HG03095 (cell line): Measurements from ENCODE around the gene CMTM1.
A peak's percentile ranks its signal among the peaks of the same experiment; 100 is the strongest.
"Not testable (repeated sequence)": the region's sequence is repeated elsewhere in the genome, so short reads cannot be mapped to it uniquely, and the experiment has no call there.

Experiments
- ATAC-seq: cut with Tn5 transposase; IDR thresholded peaks from one replicate; pipeline ENCODE4 v1.9.1; 2021; ENCODE audit warnings: moderate library complexity; ENCODE audit not compliant: unreplicated experiment

Gene CMTM1

DNA sequence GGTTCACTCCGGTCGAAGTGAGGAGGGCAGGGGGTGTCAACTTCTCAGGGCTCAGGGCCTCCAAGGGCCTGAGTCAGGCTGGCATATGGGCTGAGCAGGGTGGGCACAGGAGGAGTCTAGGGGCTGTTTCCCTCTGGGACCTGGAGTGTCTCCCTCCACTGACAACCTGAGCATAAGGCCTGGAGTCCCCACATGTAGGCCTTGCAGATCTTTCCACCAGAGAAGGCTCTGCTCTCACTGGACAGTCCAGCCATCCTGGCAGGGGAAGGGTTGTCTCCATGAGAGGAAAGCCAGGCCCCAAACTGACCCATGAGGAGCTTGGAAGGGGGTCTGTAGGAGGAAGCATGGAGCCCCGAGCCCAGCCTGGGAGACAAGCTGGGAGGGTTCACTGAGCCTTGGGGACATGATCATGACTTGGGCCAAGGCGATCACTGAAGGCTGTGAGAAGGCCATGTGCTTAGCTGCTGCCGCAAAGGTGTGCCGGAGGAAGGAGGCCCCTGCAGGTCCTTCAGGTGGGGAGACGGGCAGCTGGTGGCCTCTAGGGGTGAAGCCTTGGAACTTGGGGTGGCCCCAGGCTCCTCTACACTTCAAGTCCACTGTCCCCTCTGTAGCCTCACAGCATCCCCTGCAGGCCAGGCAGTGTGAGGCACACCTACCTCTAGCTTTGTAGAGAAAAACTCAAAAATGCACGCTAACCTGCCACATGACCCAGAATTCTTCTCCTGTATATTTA, 22.9 kb downstream of the CMTM1 start:
- peak; percentile 77 for ATAC-seq

DNA sequence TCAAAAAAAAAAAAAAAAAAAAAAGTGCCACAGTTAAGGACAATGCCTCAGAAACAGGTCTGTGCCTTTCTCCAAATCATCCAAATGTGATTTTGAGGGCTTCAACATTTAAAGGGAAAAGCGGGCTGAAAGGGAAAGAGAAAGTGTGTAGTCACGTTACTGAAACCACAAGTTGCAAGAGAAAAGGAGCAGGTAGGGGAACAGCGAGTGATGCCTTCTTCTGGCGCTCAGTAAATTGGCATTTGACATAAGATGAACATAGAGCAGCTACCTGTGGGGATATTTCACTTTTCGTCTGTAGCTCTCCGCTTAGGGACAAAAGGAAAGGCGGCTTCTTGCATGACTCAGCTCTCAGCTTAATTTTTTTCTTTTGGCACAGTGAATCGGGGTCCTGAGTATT, 24.1 kb downstream of the CMTM1 start:
- peak; percentile 47 for ATAC-seq

GRCh38 chr16:66591018-66591417, 24.8 kb downstream of the CMTM1 start:
- no peak for ATAC-seq

DNA sequence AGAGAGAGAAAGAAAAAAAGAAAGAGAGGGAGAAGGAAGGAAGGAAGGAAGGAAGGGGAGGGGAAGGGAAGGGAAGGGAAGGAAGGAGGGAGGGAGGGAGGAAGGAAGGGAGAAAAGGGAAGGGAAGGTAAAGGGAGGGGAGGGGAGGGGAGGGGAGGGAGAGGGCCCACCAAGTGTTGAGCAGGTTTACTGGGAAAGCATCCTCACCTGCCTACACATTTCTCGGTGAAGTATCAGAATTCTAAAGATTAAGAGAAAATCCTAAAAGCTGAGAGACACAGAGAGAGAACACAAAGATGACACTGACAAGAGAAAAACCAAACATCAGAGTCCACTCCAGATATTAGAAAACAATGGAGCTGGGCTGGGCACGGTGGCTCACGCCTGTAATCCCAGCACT, 26.0 kb downstream of the CMTM1 start:
- ATAC-seq: no peak

DNA sequence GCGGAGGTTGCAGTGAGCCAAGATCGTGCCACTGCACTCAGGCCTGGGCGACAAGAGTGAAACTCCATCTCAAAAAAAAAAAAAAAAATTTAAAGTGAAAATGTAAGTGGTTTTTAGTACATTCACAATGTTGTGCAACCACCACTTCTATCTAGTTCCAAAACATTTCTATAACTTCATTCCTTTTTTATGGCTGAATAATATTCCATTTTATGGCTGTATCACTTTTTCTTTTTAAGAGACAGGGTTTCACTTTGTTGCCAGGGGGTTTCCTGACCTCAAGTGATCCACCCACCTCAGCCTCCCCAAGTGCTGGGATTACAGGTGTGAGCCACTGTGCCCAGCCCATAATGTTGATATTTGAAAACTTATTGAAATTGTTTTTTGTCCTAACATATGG, 26.6 kb downstream of the CMTM1 start:
- ATAC-seq: no peak

DNA sequence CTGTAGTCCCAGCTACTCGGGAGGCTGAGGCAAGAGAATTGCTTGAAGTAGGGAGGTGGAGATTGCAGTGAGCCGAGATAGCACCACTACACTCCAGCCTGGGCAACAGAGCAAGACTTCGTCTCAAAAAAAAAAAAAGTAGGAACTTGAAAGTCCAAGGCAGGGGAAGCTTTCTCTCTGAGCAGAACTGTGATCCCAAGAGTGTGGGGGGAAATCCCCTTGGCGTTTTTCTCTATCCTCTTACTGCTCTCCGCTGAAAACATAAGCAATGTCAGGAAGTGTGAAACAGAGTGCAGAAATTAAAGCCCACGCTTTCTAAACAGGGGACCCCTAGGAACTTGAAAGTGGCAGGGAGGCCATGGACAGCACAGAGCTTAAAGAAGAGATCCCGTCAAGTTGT, 28.5 kb downstream of the CMTM1 start:
- ATAC-seq: no peak

- not testable (repeated sequence) for ATAC-seq
Measured at GRCh38 chr16:66596559-66596958, 30.3 kb downstream of the CMTM1 start.

DNA sequence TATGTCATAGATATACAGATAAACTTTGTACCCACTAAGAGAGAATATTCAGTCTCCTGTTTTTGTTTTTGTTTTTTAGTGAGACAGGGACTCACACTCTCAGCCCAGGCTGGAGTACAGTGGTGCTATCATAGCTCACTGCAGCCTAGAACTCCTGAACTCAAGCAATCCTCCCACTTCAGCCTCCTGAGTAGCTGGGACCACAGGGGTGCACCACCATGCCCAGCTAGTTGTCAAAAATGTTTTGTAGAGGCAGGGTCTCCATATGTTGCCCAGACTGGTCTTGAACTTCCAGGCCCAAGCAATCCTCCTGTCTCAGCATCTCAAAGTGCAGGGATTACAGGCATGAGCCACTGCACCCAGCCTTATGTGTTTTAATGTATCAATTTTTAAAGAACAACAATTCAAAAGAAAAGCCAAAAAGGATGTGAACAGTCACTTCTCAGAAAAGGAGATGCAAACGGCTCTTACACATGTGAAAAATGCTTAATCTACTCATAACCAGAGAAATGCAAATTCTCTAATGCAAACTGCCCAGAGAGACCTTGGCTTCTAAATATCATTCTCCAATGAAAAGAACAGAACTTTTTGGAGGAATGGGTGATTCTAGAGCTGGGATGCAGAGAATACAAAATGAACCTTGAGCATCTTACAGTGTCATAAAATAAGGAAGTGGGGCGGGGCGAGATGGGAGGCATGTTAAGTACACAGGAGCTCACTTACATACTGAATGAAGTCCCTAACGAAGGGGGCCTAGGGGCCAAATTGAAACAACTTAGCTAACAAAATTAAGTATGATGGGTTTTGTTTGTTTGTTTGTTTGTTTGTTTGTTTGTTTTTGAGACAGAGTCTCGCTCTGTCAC, 31.0 kb downstream of the CMTM1 start:
- ATAC-seq: peak; percentile 48

DNA sequence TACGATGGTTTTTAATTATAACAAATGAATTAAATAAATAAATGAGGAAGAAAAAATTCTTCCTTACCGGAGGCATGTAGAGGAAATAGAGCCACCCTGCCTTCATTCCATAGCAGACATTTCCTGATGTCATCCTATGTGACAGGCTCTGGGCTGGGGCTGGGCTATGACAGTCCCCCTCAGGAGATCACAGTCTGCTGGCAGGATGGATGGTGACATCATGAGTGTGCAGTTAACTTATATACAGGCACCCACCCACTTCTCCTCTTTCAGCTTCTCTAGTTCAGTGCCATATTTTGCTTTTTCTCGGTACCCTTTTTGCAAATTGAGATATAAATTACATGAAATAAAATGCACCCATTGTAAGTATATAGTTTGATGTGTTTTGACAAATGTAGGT, 31.9 kb downstream of the CMTM1 start:
- ATAC-seq: no peak

DNA sequence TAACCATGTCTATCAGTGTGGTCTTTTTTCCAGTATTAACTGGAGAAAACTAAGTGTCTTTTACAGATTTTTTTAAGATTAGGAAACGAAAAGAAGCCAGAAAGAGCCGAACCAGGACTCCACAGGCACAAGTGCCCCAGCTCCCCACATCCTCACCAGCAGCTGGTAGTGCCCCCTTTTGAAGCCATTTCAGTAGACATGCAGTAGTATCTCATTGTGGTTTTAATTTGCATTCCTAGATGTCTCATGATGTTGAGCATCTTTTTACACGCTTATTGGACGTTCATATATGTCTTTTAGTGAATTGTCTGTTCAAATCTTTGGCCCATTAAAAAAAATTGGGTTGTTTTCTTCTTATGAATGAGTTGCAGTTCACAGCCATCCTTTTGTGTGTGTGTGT, 33.5 kb downstream of the CMTM1 start:
- ATAC-seq: no peak

GRCh38 chr16:66600477-66600876, 34.2 kb downstream of the CMTM1 start:
- ATAC-seq: no peak

GRCh38 chr16:66601471-66601870, 35.2 kb downstream of the CMTM1 start:
- no peak for ATAC-seq

GRCh38 chr16:66603537-66604375, 37.5 kb downstream of the CMTM1 start:
- no peak for ATAC-seq

DNA sequence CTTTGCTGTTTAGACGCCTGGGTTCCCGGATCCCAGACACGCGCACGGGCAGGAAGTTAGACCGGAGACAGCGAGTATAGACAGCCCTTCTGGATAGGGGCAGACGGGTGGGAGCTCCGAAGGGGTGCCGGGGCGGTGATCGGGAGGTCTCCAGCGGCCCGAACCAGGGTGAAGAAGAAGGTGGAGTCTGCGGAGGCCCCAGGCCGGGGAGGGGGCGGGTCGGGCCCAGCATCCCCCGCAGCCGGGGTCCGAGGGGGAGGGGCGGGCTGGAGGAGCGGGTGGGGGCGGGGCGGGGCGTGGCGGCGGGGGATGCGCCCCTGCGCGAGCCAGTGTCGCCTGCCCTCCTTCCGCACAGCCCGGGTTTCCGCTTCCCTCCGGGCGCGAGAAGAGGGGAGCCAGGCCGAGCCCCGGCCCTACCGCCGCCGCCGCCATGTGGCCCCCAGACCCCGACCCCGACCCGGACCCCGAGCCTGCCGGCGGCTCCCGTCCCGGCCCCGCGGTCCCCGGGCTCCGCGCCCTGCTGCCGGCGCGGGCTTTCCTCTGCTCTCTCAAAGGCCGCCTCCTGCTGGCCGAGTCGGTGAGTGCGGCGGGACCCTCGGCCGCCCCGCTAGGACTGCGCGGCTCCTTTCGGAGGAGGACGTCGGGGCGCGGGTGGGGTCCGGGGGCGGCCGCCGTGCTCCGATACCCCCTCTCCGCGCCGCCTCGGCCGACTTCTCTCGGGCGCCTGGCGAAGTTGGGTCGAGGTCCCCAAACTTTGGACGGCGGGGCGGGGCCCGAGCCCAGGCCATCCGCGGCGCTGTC, 38.3 kb downstream of the CMTM1 start, which contains the start of gene CMTM3:
CMTM3 (plus strand) TSS at position 329 of the 801 bp plus-strand sequence; CDS start at position 431, 102 bp downstream.
- peak; percentile 57 for ATAC-seq

DNA sequence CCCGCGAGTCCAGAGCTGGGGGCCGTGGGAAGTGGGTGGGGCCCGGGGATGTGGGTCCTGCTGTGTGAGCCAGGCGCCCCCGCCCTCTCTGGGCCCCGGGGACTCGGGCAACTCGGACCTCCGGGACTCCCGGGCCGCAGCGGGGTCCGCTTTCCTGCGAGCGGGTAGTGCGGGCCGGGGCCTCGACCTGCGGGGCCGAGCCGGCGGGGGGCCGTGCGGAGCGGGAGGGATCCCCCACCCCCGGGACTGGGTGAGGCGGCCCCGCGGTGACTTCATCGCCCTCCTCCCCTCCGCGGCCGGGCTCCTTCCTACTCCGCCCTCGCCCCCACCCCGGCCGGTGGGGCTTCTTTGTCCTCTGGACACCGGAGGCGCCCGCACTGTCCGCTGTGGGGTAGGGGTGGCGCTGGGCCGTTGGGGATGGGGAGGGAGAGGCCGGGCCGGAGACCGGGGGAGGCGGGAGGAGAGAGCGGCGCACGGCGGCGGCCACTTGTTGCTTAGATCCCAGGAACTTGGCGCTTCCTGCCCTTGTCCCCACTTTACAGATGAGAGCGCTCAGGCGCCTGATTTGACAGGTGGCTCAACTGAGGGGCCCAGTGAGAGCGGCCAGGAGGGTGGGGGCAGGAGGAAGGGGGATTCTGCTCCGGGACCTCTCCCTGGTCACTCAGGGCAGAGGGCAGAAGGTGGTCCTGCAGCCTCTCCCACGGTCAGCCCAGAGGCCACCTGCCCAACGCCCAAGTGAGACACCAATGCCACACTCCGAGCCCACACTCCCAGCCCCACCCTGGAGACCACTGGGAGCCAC, 39.1 kb downstream of the CMTM1 start:
- ATAC-seq: peak; percentile 7

DNA sequence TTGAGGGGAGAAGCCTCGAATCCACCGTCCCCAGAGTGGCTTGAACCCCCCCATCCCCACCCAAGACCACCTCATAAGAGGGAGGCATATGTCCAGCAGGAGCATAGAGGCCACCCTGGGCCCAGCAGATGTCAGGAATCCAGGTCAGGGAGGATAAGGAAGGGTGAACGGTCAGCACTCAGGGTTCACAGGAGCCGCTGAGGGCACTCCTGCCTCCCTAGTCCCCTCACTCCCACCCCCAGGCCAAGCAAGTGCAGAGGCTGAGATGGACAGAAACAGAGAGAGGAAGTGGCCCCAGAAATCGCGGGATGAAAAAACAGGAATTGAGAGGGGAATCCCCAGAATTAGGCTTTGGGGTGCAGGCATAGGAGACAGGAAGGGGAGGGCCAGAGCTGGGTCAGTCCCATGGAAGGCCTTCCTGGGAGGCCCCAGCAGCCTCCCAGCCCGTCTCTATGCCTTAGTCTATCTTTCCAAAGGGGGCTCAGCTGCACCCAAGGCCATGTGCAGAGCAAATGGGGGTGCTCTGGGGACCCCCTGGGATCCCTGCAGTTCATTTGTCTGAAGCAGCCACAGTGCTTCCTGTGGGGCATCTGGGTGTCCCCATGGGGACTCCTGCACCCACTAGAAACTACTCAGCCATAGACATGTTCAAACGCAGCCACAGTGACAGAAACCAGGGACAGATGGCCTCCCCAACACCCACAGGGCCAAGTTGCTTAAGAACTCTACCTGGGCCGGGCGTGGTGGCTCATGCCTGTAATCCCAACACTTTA, 39.9 kb downstream of the CMTM1 start:
- peak; percentile 40 for ATAC-seq

DNA sequence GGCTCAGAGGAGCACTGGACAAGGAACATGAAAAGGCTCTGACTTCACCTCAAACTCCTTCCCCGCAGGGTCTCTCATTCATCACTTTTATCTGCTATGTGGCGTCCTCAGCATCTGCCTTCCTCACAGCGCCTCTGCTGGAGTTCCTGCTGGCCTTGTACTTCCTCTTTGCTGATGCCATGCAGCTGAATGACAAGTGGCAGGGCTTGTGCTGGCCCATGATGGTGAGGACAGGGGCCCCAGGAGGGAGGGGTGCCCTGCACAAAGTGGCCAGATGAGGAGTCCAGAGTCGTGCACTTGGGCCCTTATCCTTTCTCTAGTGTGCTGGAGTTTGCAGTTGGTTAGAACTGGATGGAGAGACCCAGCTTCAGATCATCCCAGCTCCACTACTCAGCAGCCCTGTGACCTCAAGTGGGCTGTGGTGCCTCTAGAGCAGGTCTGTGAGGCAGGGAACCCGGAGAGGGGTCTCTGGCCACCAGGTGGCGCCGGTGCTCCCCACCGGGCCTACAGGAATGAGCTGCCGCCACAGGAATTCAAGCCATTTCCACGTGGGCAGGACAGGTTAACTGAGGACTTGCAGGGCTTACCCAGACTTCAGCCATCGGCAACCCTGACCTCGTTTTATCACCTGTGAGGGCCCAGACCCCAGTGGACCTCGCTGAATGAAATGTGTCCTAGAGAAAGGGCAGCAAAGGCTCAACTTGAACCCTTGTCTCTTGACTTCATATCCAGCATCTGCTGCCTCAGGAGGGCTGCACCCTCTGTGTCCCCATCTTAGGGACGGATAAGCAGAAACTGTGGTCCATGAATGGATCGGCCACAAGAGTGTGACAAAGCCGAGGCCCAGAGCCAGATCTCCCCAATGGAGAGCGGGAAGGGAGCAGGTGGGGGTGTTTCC, 42.3 kb downstream of the CMTM1 start:
- ATAC-seq: no peak

DNA sequence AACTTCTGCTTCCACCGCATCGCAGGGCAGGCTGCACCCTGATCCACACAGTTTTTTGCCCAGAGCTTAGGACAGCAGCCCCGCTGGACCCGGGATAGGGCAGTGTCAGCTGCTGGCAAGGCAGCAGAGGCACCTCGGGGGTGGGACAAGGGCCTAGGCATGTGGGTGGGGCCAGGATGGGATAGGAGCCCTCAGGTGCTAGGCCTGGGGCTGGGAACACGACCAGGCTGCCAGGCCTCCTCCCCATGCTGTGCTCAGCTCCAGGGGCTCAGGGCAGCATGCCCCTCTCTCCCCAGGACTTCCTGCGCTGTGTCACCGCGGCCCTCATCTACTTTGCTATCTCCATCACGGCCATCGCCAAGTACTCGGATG, 42.9 kb downstream of the CMTM1 start:
- no peak for ATAC-seq
